Measurements from ENCODE around the gene PRPSAP1.
A peak's percentile ranks its signal among the peaks of the same experiment; 100 is the strongest.

PRPSAP1 gene, protein sequence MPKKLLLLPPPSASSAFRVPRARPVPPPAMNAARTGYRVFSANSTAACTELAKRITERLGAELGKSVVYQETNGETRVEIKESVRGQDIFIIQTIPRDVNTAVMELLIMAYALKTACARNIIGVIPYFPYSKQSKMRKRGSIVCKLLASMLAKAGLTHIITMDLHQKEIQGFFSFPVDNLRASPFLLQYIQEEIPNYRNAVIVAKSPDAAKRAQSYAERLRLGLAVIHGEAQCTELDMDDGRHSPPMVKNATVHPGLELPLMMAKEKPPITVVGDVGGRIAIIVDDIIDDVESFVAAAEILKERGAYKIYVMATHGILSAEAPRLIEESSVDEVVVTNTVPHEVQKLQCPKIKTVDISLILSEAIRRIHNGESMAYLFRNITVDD

DNA sequence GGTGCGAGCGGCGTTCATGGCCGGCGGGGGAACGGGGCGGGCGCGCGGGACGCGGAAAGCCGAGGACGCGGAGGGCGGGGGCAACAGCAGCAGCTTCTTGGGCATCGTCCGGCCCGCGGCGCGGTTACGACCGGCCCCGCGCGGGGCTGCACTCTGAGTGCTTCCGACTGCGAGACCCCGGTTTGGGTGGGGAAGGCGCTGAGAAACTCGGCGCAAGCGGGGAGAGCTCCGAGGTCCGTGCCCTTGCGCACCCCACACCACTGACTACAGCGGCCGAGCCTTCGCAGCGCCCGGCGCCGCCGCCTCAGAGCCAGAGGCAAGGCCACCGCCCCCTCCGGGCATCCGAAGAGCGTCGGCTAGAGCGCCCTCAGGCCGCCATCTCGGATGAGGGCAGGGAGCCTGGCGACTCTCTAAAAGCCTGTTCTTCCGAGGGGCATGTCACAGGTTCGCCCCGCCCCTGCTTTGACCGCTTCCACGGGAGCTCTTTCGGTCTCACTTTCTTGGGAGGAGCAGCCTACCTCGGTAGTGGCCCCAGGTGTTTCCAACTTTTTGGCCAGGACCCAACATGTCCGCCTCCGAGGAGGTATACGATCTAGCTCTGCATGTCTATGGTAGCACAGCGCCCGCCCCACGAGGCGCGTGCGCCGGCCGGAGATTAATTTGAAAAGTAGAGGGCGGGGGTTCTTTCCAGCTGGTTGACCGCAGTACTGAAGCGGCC is at the start of gene PRPSAP1:
TSS of gene PRPSAP1 (minus strand) at position 318 of the 718 bp plus-strand sequence. CDS start at position 105, 213 bp downstream.
- peak; percentile 85 to 88 for DNase-seq

DNA sequence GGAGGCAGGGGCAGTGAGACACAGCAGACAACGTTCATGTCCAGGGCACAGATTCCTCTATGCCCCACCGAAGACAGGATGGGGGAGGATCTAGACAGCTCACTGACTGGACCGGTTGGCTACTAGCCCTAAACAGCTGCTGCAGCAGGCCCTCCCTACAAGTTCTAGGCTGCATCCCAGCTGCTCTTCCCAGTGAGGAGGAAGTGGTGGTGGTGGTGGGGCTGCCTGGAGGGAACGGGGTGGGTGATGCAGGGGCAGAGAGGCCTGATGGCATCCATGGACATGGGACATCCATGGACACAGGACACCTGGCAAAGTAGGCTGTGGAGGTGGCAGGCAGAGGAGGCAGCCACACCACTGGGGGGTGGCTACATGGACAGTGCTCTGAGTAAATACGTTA is 49.0 kb upstream of the PRPSAP1 start:
- DNase-seq: no peak

DNA sequence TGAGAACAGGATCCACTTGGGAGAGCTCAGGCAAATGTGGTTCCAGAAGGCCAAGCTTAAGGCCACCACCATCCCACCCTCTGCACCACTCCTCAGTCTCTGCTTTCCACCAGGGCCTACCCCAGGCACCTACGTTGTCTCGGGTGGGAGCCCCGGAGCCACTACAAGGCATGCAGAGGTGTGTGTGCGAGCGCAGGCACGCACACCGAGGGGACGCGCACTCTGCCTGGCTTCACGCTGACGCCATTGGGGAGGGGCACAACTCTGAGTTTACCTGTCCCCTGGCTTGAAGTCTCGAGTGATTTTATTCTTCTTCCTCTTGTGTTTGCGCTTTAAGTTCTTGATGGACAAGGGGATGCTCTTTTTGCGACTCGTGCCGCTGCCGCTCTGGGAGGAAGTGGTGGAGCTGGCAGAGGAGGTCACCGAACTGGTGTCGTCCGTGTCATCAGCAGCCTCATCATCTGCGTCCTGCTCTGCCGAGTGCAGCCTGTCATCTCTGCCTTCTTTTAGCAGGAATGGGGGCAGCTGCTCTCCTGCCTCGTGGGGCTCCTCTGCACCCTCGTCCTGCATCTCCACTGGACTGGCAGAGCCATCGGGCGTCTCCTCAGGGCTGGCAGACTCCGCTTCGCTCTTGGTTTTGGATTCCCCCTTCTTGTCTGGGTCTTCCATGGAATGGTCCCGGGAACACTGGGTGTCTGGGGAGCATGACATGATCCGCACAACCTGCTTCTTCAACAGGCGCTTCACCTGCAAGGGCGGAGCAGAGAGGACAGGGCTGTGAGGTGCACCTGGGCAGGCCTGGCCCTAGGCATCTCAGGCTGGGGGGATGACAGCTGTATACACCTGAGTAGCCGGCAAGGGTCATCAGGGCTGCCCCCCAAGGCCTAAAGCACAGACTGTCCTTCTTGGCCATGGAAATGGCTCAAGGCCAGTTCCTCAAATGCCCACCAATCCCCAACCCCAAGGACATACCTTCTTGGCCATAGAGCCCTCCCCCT is 45.8 kb upstream of the PRPSAP1 start:
- DNase-seq: no peak

DNA sequence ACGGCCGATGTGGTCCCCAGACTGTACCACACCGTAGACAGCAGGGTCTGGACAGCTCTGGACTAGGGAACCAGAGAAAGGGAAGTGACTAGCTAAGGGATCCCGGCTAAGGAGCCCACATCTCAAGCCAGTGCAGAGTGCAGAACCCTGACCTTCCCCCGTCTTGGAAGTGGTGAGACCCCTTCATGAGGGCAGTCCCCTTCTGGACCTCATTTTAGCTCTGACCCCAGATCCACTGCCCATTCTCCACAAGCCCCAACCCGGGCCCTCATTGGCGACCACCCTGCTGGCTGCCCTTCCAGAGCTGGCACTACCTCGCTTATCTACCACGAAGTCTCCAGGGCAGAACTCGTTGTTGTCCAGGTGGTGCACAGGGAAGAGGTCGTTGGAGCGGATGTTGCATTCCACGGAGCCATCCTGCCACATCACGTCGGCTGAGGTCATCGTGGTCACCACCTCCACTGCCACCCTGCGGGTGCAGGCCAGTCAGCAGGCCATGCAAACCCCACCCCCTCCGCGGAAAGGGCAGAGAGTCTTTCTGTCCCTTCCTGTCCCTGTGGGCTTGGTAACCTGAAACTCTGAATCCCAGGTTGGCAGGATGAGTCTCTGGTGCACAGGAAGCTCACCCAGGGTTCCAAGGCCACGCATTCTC is 44.9 kb upstream of the PRPSAP1 start:
- no peak for DNase-seq

DNA sequence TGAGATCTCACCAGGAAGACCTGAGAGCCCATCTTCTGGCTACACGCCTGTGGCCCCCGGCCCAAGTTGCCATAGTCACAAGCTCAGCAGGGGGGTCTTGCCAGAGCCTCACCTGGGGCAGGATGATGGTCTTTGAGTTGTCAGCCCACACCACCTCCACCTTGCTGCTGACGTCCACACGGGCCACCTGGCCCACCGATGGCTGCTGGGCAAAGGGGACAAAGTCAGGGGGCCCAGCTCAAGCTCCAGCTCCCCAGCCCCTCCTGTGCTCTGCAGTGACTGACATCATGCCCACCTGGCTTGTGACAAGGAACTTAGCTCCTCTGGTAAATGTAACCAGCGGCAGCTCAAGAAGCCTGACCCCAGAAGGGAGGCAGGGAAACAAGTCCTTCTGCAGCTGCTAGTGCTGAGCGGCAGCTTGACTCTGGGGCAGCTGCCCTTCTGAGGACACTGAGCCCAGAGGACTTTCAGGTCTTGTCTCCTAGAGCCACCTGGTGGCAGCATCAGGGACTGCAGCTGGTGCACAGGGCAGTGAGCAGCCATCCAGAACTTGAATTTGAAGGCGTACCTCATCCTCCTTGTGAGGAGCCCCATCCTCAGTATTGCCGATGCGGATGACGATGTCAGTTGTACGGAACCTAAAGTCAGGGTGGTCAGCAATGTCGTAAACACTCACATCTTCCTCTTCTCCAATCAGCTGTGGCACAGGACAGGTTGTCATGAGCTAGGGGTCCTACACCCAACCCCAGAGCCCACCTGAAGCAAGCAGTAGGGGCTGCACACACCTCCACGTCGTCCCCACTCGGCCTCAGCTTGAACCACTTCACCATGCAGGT is 44.2 kb upstream of the PRPSAP1 start:
- DNase-seq: peak; percentile 82

DNA sequence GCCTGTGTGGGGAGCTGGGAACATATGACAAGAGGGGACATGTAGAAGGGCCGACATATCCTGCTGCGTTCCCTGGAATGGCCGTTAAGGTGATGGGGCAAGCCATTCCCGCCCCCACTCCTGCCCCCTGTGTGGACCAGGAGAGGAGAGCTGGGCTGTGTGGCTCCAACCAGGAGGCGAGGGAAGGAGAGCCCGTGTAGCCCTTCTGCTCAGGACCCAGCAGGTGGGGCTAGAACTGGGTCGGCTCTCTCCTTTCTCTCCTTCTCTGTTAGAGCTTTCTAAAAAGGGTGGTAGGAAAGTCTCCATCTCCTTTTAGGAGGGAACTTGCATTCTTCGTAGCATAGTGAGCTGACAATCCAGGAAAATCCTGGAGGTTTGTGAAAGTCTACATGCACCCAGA is 43.5 kb upstream of the PRPSAP1 start:
- no peak for DNase-seq

- DNase-seq: no peak
These were observed 42.3 kb upstream of the PRPSAP1 start for GRCh38 chr17:76395980-76396379.

DNA sequence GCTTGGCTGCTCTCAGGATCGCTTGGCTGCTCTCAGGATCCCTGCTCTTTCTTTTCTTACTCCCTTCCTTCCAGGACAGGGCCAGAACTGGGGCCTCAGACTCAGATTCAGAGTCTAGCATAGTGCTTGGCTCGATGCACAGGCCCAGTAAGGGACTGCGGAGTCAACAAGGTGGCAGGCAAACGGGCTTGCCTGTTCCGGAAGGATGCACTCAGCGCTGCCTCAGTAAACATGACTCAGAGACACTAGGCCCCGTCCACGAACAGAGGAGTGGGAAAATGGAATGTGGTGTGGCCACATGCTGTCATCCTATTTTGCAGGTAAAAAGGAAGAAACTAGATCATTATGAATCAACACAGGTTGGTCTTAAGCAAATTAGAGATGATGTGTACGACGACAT is 40.5 kb upstream of the PRPSAP1 start:
- no peak for DNase-seq

DNA sequence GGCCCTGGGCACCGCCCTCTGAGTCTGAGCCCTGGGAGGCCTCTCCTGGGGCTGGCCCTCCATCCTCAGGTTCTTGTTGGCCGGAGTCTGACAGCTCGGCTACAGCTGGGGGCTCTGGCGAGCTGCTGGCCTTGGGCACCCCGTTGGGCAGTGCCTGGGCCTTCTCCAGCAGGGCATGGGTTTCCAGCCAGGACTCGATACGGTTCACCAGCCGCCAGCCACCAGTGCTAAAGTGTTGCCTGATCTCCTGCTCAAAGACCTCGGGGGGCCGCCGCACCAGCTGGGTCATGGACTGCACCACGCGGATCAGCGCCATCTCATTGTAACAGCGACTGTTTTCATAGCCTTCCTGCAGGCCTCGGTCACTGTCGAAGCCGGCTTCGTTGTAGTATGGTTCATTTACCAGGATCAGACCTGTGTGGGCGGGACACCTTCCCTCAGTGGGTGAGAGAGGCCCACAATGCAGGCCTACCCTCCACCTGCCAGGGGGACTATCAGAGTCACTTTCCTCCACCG is 37.5 kb upstream of the PRPSAP1 start:
- DNase-seq: no peak

DNA sequence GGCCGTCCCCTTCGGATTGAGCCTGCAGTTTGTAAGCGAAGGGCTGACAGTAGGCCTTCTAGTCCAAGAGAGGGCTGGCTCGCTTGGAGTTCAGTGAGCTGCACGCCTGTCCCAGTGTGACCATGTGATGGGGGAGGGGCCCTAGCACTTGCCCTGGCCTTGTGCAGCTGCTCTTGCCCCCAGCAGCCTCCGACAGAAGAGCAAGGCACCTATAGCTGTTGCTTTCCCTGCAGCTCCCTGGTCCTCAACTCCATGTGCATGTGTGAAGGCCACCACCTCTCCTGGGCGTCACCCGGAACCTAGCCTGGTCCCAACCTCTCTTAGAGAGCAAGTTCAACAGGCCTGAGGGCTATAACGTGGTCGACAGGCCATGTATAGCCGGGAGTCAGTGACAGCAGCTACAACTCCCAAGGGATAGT is 36.3 kb upstream of the PRPSAP1 start:
- no peak for DNase-seq

DNA sequence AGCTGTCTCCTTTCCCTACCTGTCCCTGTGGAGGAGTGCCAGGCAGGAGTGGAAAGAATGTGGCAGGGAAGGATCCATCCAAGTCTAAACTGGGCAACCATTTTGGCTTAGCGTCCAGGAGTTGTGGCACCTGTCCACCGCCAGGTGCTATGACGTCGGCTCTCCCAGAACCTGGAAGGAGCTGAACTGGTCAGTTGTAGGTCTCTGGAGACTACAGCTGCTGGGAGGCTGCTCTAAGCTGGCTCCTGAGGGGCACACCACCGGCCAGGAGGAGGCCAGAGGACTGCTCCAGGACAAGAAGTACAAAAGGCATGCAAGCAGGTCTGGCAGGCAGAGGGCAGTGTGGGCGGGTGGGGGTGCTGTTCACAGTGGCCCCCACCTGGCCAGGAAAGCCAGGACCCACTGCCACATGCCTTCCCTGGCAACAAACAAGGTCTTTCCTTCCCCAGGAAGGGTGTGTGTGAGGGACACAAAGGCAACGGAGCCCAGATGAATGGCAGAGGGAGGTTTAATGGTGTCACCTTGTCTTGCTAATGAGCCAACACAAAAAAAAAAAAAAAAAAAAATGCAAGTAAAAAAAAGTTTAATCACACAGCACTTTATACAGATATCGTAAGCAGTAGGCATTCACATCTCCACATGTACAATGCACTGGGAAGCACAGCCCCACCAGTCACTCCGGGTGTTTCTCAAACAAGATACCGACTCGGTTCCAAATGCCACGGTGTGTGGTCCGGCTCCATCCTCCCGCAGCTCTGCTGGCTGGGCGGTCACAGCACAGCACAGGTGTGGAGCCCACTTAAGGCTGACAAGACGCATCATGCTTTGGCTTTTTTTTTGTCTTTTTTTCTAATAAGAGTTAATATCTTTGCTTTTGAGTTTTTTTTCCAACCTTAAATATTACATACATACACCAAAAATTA is 35.5 kb upstream of the PRPSAP1 start:
- no peak for DNase-seq

GRCh38 chr17:76386966-76387765 is 33.5 kb upstream of the PRPSAP1 start:
- DNase-seq: no peak

- peak; percentile 85 for DNase-seq
These were observed 32.4 kb upstream of the PRPSAP1 start for GRCh38 chr17:76385892-76386786.

DNA sequence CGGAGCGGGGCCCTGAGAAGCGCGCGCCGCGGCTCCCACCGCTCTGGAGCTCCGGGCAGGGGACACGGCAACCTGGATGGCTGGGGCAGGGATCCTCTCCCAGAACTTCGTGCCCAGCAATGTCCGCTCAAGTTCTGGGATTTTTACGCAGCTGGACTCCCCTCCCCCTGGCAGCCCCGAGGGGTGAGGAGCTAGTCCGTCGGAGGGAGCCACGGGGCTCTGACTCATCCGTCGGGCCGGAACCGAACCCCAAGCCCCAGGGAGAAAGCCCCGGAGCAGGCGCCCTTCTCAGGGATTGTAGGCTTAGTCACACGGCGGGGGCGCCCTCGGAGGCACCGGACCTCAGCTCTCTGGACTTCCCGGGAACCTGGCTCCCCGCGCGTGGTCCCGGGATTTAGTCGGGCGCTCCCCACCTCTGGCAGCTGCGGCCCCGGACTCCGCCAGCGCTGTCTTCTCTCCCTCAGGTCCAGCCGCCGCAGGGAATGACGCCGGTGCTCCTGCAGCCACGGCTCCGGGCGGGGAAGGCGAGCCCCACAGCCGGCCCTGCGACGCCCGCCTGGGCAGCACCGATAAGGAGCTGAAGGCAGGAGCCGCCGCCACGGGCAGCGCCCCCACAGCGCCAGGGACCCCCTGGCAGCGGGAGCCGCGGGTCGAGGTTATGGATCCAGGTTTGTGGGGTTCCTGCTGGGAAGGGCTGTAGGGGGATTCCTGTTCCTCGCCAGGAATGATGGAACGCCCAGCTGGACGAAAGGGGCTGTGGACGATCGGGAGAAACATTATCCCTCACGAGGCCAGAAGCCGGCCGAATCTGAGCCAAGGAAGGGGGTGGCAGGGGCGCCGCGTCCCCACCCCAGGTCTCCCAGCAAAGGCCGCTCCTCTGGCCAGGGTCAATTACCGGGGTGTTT is 31.5 kb upstream of the PRPSAP1 start:
- peak; percentile 15 to 72 for DNase-seq

- DNase-seq: peak; percentile 45 to 54
These were observed 30.7 kb upstream of the PRPSAP1 start, which contains the start of gene SPHK1 for GRCh38 chr17:76384222-76384986. TSS of gene SPHK1 (plus strand) at chr17:76384609. CDS start at chr17:76385645, 1,036 bp downstream.

All from CD4-positive, alpha-beta T cell treated with Interleukin-4 for 1 hour (primary cell).